NCI-H524 treated with DMSO at 0.1 percent for 48 hours (cell line): ENCODE measurements around the gene SH3PXD2A.
"Not testable (repeated sequence)": the region's sequence is repeated elsewhere in the genome, so short reads cannot be mapped to it uniquely, and the experiment has no call there.

Experiments
- DNase-seq: peaks from one replicate; lab custom pipeline; 2025; lab: John Stamatoyannopoulos, UW

The SH3PXD2A gene

GRCh38 chr10:103849212-103849877 lies 6.0 kb downstream of the SH3PXD2A start:
- DNase-seq, result no peak

- DNase-seq, result no peak
These were observed 7.4 kb downstream of the SH3PXD2A start for GRCh38 chr10:103847909-103848468.

- DNase-seq, result no peak
These were observed 8.0 kb downstream of the SH3PXD2A start for GRCh38 chr10:103847346-103847745.

GRCh38 chr10:103845972-103846371 lies 9.4 kb downstream of the SH3PXD2A start:
- no peak for DNase-seq

- DNase-seq, result not testable (repeated sequence)
These were observed 10.0 kb downstream of the SH3PXD2A start for GRCh38 chr10:103845346-103845745.

GRCh38 chr10:103843854-103844570 lies 11.4 kb downstream of the SH3PXD2A start:
- DNase-seq, result no peak

- DNase-seq, result no peak
These were observed 12.3 kb downstream of the SH3PXD2A start for GRCh38 chr10:103843045-103843444.

- no peak for DNase-seq
These were observed 12.8 kb downstream of the SH3PXD2A start for GRCh38 chr10:103842605-103843004.

- no peak for DNase-seq
These were observed 13.9 kb downstream of the SH3PXD2A start for GRCh38 chr10:103841519-103841918.

GRCh38 chr10:103840740-103841070 lies 14.7 kb downstream of the SH3PXD2A start:
- DNase-seq, result no peak

- DNase-seq, result no peak
These were observed 15.3 kb downstream of the SH3PXD2A start for GRCh38 chr10:103839872-103840739.

- DNase-seq, result no peak
These were observed 15.9 kb downstream of the SH3PXD2A start for GRCh38 chr10:103839519-103839871.

GRCh38 chr10:103838862-103839518 lies 16.4 kb downstream of the SH3PXD2A start:
- no peak for DNase-seq

GRCh38 chr10:103838070-103838395 lies 17.3 kb downstream of the SH3PXD2A start:
- DNase-seq, result no peak

- DNase-seq, result no peak
These were observed 17.9 kb downstream of the SH3PXD2A start for GRCh38 chr10:103837370-103838069.

- DNase-seq, result no peak
These were observed 18.5 kb downstream of the SH3PXD2A start for GRCh38 chr10:103836861-103837260.

- DNase-seq, result no peak
These were observed 19.1 kb downstream of the SH3PXD2A start for GRCh38 chr10:103836273-103836672.

GRCh38 chr10:103835096-103836050 lies 20.0 kb downstream of the SH3PXD2A start:
- no peak for DNase-seq

GRCh38 chr10:103834436-103835095 lies 20.8 kb downstream of the SH3PXD2A start:
- no peak for DNase-seq
